VCaP (cell line): Measurements from ENCODE around the gene ADD1.
"Not testable (repeated sequence)": the region's sequence is repeated elsewhere in the genome, so short reads cannot be mapped to it uniquely, and the experiment has no call there.

Source experiments
- H3K27ac ChIP-seq: fragments of 450-650 bp; 2 replicates; pipeline ENCODE4 v1.5.1; 2017
- TF ChIP-seq, protein P1 (sequence below): fragments of 450-650 bp; conservative IDR thresholded peaks from 2 replicates; pipeline ENCODE4 v1.5.1; 2017; ENCODE audit warnings: mild to moderate bottlenecking, moderate library complexity

ADD1 gene

GRCh38 chr4:2944091-2944482, 100.4 kb downstream of the ADD1 start:
- TF ChIP-seq, protein P1, sequence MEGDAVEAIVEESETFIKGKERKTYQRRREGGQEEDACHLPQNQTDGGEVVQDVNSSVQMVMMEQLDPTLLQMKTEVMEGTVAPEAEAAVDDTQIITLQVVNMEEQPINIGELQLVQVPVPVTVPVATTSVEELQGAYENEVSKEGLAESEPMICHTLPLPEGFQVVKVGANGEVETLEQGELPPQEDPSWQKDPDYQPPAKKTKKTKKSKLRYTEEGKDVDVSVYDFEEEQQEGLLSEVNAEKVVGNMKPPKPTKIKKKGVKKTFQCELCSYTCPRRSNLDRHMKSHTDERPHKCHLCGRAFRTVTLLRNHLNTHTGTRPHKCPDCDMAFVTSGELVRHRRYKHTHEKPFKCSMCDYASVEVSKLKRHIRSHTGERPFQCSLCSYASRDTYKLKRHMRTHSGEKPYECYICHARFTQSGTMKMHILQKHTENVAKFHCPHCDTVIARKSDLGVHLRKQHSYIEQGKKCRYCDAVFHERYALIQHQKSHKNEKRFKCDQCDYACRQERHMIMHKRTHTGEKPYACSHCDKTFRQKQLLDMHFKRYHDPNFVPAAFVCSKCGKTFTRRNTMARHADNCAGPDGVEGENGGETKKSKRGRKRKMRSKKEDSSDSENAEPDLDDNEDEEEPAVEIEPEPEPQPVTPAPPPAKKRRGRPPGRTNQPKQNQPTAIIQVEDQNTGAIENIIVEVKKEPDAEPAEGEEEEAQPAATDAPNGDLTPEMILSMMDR = no peak
- H3K27ac ChIP-seq = no peak overlapping the region

DNA sequence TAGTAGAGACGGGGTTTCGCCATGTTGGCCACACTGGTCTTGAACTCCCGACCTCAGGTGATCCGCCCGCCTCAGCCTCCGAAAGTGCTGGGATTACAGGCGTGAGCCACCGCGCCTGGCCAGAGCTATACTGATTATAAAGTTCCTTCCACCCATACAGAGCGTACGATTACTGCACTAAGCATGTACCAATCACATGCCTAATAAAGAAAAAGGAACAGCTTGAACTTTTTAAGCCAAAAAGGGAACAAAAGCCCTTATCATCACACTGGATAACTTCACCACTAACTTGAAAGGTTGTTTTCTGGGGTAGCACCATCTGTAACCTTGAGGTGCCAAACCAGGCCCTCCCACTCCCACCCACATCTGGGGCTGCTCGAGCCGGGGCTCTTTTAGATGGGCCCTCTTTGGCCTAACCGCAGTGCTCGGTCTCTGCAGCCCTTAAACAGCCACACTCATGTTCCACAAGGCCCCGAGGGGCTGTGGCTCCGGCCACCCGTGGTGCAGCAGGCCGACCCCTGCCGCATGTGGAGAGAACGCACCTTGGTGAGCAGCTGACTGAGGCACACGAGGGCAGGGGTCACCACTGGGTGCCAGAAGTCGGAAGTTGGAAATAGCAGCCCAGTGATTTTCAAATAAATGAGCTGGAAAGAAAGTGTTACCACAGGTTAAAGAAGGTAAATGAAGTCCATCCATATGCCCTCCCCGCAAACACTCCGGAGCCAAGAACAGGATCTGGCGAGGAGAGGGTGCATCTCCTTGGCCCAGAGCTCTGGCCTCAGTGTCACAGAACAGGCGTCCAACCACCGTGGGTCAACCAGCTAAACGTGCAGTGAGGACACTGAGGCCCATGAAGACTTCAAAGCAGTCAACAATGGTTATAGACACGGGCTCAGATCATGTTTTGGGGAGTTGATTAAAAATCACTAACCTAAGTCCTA, 101.2 kb downstream of the ADD1 start:
- TF ChIP-seq, protein P1 = no peak
- H3K27ac ChIP-seq = no peak overlapping the region

DNA sequence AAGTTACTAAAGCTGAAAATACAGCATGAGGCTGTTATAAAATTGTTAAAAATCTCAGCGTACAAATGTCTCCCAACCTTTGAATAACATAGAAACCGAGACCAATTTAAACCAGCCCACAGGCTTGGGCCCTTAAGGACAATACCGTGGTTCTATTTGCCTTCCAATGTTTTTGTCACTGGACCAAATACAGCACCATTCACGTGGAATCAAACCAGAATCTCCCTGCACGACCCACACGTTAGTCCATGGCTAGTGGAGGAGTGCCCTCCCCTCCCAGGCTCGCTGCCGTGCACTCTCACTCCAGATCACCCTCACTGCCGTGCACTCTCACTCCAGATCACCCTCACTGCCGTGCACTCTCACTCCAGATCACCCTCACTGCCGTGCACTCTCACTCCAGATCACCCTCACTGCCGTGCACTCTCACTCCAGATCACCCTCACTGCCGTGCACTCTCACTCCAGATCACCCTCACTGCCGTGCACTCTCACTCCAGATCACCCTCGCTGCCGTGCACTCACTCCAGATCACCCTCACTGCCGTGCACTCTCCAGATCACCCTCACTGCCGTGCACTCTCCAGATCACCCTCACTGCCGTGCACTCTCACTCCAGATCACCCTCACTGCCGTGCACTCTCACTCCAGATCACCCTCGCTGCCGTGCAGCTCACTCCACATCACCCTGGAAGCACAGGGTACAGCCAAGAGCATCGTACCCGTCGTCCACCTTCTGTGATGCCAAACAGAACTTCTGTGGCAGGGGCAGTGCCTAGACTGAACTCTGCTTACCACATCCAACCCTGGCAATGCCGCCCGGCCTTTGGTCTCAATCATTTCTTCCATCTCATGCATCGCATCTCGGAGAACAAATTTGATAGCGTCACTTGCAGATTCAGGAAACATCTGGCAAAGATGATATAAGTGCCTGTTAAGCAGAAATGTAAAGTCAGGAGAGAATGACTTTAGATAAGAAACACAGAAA, 102.3 kb downstream of the ADD1 start:
- not testable (repeated sequence) for H3K27ac ChIP-seq

DNA sequence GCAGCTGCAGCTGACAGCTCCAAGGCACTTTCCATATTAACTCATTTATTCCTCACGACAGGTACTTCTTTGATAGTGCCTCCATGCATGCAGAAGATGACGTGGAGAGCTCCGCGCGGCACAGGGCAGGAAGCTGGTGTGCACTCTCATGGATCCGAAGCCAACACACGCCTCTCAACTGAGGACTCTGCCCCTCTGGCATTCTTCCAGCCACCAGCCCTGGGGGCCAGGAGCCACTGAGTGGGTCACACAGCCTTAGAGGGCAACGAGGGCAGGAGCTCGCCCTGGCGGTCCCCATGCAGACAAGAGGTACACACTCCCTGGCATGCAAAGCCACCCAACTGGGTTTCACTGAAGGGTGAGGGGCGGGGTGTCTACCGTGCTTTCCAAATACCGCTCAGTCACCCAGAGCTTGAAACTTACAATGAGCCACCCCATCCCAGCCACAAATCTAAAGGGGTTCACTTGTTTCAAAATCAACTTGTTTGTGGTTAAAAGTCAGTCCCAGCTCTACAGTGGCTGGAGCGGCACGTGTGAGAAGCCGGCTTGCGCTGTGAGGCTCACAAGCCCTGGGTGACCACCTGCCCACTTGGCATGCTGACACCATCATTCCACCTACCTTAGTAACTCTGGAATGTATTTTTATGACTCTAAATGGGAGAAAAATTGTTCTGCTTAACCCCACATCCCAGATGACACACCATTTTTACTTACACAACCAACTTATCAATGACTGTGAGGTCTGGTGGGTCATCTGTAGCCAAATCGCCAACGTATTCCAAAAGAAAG, 103.4 kb downstream of the ADD1 start:
- TF ChIP-seq, protein P1 = no peak

DNA sequence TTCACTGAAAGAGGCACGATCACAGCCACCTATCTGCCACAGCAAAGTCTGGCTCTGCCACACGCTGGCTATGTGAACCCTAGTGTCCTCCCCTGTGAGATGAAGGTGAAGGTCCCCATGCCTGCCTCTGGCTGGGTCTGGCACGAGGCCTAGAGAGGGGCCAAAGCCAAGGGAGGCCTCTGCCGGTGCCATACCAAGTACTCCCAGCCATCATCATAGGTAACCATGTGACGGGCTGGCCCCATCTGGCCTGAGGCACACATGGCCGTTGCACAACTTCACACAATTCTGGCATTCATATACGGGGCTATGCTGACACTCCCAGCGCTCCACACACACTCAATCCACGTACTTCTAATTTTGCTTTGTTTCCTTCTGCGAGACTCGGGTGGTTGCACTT, 104.3 kb downstream of the ADD1 start:
- TF ChIP-seq, protein P1 = no peak
- no peak overlapping the region for H3K27ac ChIP-seq

More for the DNA sequence above, 103.4 kb downstream of the ADD1 start:
- no peak overlapping the region for H3K27ac ChIP-seq

- TF ChIP-seq, protein P1 = peak; percentile 86
Observed at GRCh38 chr4:2948895-2949781, 105.5 kb downstream of the ADD1 start.

GRCh38 chr4:2949782-2950125, 106.1 kb downstream of the ADD1 start:
- TF ChIP-seq, protein P1 = no peak

More at GRCh38 chr4:2948895-2949781, 105.5 kb downstream of the ADD1 start:
- no peak overlapping the region for H3K27ac ChIP-seq

More at GRCh38 chr4:2949782-2950125, 106.1 kb downstream of the ADD1 start:
- H3K27ac ChIP-seq = no peak overlapping the region
